Measurements from ENCODE around the gene CTNNBL1. TPM values are rescaled to one million over a fixed set of nuclear protein-coding genes. Genes with fewer than 3 reads are reported as not detected.

The CTNNBL1 gene
- total RNA-seq, 2 experiments from 2014 or later: 31.1 to 33.4 TPM

GRCh38 chr20:37669062-37669772 lies 24.6 kb upstream of the CTNNBL1 start:
- no peak for ATAC-seq (ENCODE audit: poor library complexity)
- no peak for TF ChIP-seq CTCF (IDR thresholded peaks at IDR 0.05)
- Mint-ChIP-seq H3K4me1 (ENCODE audit: low read depth) (no peaks in the 10 kb centered on the region), H3K9me3 (peaks cover 3% of the 10 kb centered on the region), H3K36me3 (ENCODE audit: low read depth) (no peaks in the 10 kb centered on the region), H3K27me3 (peaks cover 59% of the 10 kb centered on the region), H3K4me3 (no peak overlapping the region), H3K27ac (no peak overlapping the region)
- no peak overlapping the region for H3K4me3 ChIP-seq (ENCODE audit: low read length)
- H3K36me3 ChIP-seq (ENCODE audit: insufficient read depth, low read length): no peaks in the 10 kb centered on the region
- H3K4me1 ChIP-seq (ENCODE audit: insufficient read depth, low read length): no peaks in the 10 kb centered on the region
- ChIA-PET POLR2A (no interaction called here), CTCF (no interaction called here)
- H3K27ac ChIP-seq (ENCODE audit: low read depth in 1 of 2, low read length in 2 of 2): no peak overlapping the region
- peaks cover 18 to 44% of the 10 kb centered on the region in 2 experiments for H3K27me3 ChIP-seq (ENCODE audit: control insufficient read depth in 1 of 2, insufficient read depth in 2 of 2, low read length in 2 of 2)
- intact Hi-C loops (cut with DNase I, micrococcal nuclease): no loop called here
- DNase-seq: peak in 1 of 14 experiments; percentile 17
- H3K9me3 ChIP-seq (ENCODE audit: control insufficient read depth in 1 of 2, insufficient read depth in 1 of 2, low read length in 2 of 2): no peaks in the 10 kb centered on the region

- Histone ChIP-seq H3K27me3 (ENCODE audit: control insufficient read depth in 1 of 2, insufficient read depth in 2 of 2, low read length in 2 of 2) (peaks cover 18 to 44% of the 10 kb centered on the region in 2 experiments), H3K9me3 (ENCODE audit: control insufficient read depth in 1 of 2, insufficient read depth in 1 of 2, low read length in 2 of 2) (no peaks in the 10 kb centered on the region), H3K4me1 (ENCODE audit: insufficient read depth, low read length) (no peaks in the 10 kb centered on the region), H3K27ac (ENCODE audit: low read depth in 1 of 2, low read length in 2 of 2) (no peak overlapping the region), H3K36me3 (ENCODE audit: insufficient read depth, low read length) (no peaks in the 10 kb centered on the region), H3K4me3 (ENCODE audit: low read length) (no peak overlapping the region)
- Mint-ChIP-seq H3K27ac (no peak overlapping the region), H3K9me3 (peaks cover 3% of the 10 kb centered on the region), H3K27me3 (peaks cover 59% of the 10 kb centered on the region), H3K36me3 (ENCODE audit: low read depth) (no peaks in the 10 kb centered on the region), H3K4me3 (no peak overlapping the region), H3K4me1 (ENCODE audit: low read depth) (no peaks in the 10 kb centered on the region)
- ATAC-seq (ENCODE audit: poor library complexity) (no peak), DNase-seq (no peak)
- intact Hi-C loops (cut with DNase I, micrococcal nuclease): no loop called here
- no peak for TF ChIP-seq CTCF (IDR thresholded peaks at IDR 0.05)
- ChIA-PET POLR2A (no interaction called here), CTCF (no interaction called here)
These were observed 24.0 kb upstream of the CTNNBL1 start for GRCh38 chr20:37669773-37670236.

GRCh38 chr20:37670351-37670791 lies 23.5 kb upstream of the CTNNBL1 start:
- H3K4me3 ChIP-seq (ENCODE audit: low read length): no peak overlapping the region
- H3K4me1 Mint-ChIP-seq (ENCODE audit: low read depth): no peaks in the 10 kb centered on the region
- peaks cover 3% of the 10 kb centered on the region for H3K9me3 Mint-ChIP-seq
- peaks cover 18 to 44% of the 10 kb centered on the region in 2 experiments for H3K27me3 ChIP-seq (ENCODE audit: control insufficient read depth in 1 of 2, insufficient read depth in 2 of 2, low read length in 2 of 2)
- peaks cover 59% of the 10 kb centered on the region for H3K27me3 Mint-ChIP-seq
- no peak for TF ChIP-seq CTCF (IDR thresholded peaks at IDR 0.05)
- H3K4me1 ChIP-seq (ENCODE audit: insufficient read depth, low read length): no peaks in the 10 kb centered on the region
- no peak overlapping the region for H3K27ac Mint-ChIP-seq
- no peaks in the 10 kb centered on the region for H3K36me3 ChIP-seq (ENCODE audit: insufficient read depth, low read length)
- intact Hi-C loops (cut with DNase I, micrococcal nuclease): no loop called here
- ATAC-seq (ENCODE audit: poor library complexity) (no peak), DNase-seq (no peak)
- ChIA-PET CTCF (no interaction called here), POLR2A (no interaction called here)
- H3K9me3 ChIP-seq (ENCODE audit: control insufficient read depth in 1 of 2, insufficient read depth in 1 of 2, low read length in 2 of 2): no peaks in the 10 kb centered on the region
- H3K27ac ChIP-seq (ENCODE audit: low read depth in 1 of 2, low read length in 2 of 2): no peak overlapping the region
- H3K36me3 Mint-ChIP-seq (ENCODE audit: low read depth): no peaks in the 10 kb centered on the region
- H3K4me3 Mint-ChIP-seq: no peak overlapping the region

Data from CD4-positive, alpha-beta T cell (primary cell).